Central memory CD8-positive, alpha-beta T cell (primary cell): ENCODE data around the gene PTPRM.
A peak's percentile ranks its signal among the peaks of the same experiment; 100 is the strongest.
"Not testable (repeated sequence)": the region's sequence is repeated elsewhere in the genome, so short reads cannot be mapped to it uniquely, and the experiment has no call there.

Experiments used
- ATAC-seq: fragments of 150-1000 bp; cut with Tn5 transposase; replicated peaks from 2 replicates; pipeline ENCODE4 v1.10.0; 2022; ENCODE audit warnings: mild to moderate bottlenecking, moderate FRiP score, moderate number of reproducible peaks; ENCODE audit not compliant: poor library complexity, severe bottlenecking; ENCODE audit errors: extremely low read depth
- DNase-seq, 2 donors: peaks; one replicate each; pipeline ENCODE4 v3.0.0; 2021; ENCODE audit warnings: low spot score in 2 of 2
- H3K27ac Mint-ChIP-seq: one replicate; pipeline ENCODE4 v1.8.0; 2022; ENCODE audit warnings: low read depth, mild to moderate bottlenecking, moderate library complexity, mixed read lengths
- H3K27me3 Mint-ChIP-seq: one replicate; pipeline ENCODE4 v1.8.0; 2022; ENCODE audit warnings: mixed read lengths
- H3K36me3 Mint-ChIP-seq: one replicate; pipeline ENCODE4 v1.8.0; 2022; ENCODE audit warnings: mild to moderate bottlenecking, moderate library complexity, mixed read lengths; ENCODE audit not compliant: insufficient read depth
- H3K4me1 Mint-ChIP-seq: one replicate; pipeline ENCODE4 v1.8.0; 2022; ENCODE audit warnings: mixed read lengths
- H3K4me3 Mint-ChIP-seq: one replicate; pipeline ENCODE4 v1.8.0; 2022; ENCODE audit warnings: mild to moderate bottlenecking, moderate library complexity, mixed read lengths
- H3K9me3 Mint-ChIP-seq: one replicate; pipeline ENCODE4 v1.8.0; 2022; ENCODE audit warnings: mixed read lengths

The PTPRM gene

DNA sequence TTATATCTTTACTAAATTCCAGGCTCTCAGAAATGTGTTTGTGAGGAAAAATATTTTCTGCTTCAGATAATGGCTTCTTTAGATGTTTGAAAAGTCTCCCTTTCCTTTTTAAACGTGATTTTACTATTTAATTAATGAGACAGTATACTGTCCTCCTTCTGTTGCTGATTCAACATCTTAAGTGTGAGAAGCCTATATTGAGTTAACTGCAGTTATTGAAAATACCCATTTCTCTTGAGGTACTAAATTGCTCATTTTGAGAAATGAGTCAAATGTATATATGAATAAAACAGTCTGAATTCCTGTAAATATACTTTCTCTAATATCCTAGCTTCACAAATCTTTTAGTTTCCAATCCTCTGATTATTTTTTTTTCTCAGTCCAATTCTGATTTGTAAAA is 470.2 kb downstream of the PTPRM start:
- Mint-ChIP-seq H3K27ac (peak overlapping the region; percentile 49), H3K9me3 (no peaks in the 10 kb centered on the region), H3K36me3 (no peaks in the 10 kb centered on the region), H3K4me1 (peaks cover 12% of the 10 kb centered on the region), H3K4me3 (no peak overlapping the region), H3K27me3 (no peaks in the 10 kb centered on the region)
- no peak for DNase-seq
- no peak for ATAC-seq

DNA sequence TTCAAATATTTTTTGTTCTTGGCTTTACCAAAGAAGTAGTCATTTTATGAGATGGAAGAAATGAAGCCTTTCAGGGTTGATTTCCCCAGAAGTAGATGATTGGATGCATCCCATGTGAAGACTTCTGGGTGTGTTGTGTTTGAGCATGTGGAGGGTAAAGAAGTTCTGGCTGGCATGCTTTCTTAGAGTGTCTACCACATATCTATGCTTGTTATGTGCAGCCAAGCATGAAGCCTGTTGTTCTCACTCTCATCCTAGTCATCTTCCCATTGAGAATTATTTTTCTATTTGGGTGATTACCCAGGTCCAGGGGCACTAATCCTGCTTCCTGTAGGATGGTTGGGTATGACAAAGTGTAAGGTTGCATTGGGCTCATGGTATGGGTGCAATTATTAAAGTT is 472.9 kb downstream of the PTPRM start:
- Mint-ChIP-seq H3K27me3 (no peaks in the 10 kb centered on the region), H3K27ac (no peak overlapping the region), H3K36me3 (no peaks in the 10 kb centered on the region), H3K4me3 (no peak overlapping the region), H3K9me3 (no peaks in the 10 kb centered on the region), H3K4me1 (peaks cover 6% of the 10 kb centered on the region)
- DNase-seq (no peak), ATAC-seq (no peak)

DNA sequence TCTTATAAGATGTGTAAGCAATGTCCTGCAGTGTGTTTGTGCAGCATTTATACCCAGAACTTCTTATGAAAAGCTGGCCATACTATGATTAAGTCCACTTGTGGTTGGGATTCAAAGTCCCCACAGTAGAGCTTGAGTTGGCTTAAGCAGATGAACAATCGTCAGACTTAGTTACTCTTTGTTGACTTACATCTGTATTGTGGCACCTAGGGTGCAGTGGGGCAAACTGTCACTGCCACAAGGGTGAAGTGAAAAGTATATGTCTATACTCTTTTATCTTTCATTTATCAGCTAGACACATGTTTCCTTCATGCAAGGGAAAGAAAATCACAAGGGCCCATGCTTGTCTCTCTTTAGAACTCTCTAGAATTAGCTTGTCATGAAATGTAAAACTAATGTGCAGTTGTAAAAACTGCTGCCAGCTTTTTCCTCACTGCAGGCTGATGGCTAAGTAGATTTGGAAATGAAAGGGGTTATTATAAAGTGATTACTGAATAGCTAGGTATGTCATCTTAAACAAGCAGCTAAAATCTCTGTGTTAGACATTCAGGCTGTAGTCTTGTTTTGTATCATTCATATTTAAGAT is 474.5 kb downstream of the PTPRM start:
- Mint-ChIP-seq H3K27me3 (no peaks in the 10 kb centered on the region), H3K4me1 (peaks cover 21% of the 10 kb centered on the region), H3K4me3 (no peak overlapping the region), H3K9me3 (no peaks in the 10 kb centered on the region), H3K36me3 (no peaks in the 10 kb centered on the region), H3K27ac (no peak overlapping the region)
- no peak for DNase-seq
- no peak for ATAC-seq

DNA sequence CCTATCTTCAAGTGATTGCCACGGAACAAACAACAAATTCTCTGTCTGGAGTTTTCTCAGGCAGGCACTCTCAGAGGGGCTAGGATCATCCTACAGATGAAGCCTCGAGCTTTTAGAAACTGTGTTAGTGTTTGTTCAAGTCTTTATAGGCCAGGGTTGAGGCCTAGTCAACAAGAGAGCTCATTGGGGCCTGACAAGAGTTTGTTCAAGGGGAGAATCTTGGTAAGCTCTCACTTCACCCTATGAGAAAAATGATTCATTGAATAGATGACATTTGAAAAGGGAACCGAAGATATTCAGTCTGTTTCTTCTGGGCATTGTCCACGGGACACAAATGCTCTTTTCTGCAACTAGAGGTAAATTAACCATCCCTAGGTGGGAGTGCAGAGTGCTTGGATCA is 476.9 kb downstream of the PTPRM start:
- no peak overlapping the region for H3K27ac Mint-ChIP-seq
- no peaks in the 10 kb centered on the region for H3K36me3 Mint-ChIP-seq
- peaks cover 22% of the 10 kb centered on the region for H3K4me1 Mint-ChIP-seq
- no peaks in the 10 kb centered on the region for H3K27me3 Mint-ChIP-seq
- ATAC-seq (no peak), DNase-seq (no peak)
- no peak overlapping the region for H3K4me3 Mint-ChIP-seq
- H3K9me3 Mint-ChIP-seq, result no peaks in the 10 kb centered on the region

- Mint-ChIP-seq H3K36me3 (no peaks in the 10 kb centered on the region), H3K27ac (peak overlapping the region; percentile 49), H3K27me3 (no peaks in the 10 kb centered on the region), H3K4me3 (no peak overlapping the region), H3K4me1 (peaks cover 18% of the 10 kb centered on the region), H3K9me3 (no peaks in the 10 kb centered on the region)
- ATAC-seq (no peak), DNase-seq (no peak)
Measured at GRCh38 chr18:8045160-8045883, 478.2 kb downstream of the PTPRM start.

- peak; percentile 69 for ATAC-seq
- Mint-ChIP-seq H3K9me3 (no peaks in the 10 kb centered on the region), H3K36me3 (no peaks in the 10 kb centered on the region), H3K4me1 (peaks cover 21% of the 10 kb centered on the region), H3K4me3 (no peak overlapping the region), H3K27me3 (no peaks in the 10 kb centered on the region), H3K27ac (peak overlapping the region; percentile 49)
- DNase-seq, result no peak
Measured at GRCh38 chr18:8045884-8046281, 478.8 kb downstream of the PTPRM start.

- no peak overlapping the region for H3K27ac Mint-ChIP-seq
- H3K27me3 Mint-ChIP-seq, result no peaks in the 10 kb centered on the region
- H3K4me3 Mint-ChIP-seq, result no peak overlapping the region
- H3K9me3 Mint-ChIP-seq, result no peaks in the 10 kb centered on the region
- ATAC-seq (no peak), DNase-seq (no peak)
- peaks cover 27% of the 10 kb centered on the region for H3K4me1 Mint-ChIP-seq
- no peaks in the 10 kb centered on the region for H3K36me3 Mint-ChIP-seq
Measured at GRCh38 chr18:8046441-8046840, 479.3 kb downstream of the PTPRM start.

GRCh38 chr18:8049147-8049546 is 482.0 kb downstream of the PTPRM start:
- Mint-ChIP-seq H3K4me1 (peaks cover 40% of the 10 kb centered on the region), H3K4me3 (no peak overlapping the region), H3K27ac (peak overlapping the region; percentile 27), H3K27me3 (no peaks in the 10 kb centered on the region), H3K36me3 (no peaks in the 10 kb centered on the region), H3K9me3 (no peaks in the 10 kb centered on the region)
- DNase-seq (no peak), ATAC-seq (no peak)

DNA sequence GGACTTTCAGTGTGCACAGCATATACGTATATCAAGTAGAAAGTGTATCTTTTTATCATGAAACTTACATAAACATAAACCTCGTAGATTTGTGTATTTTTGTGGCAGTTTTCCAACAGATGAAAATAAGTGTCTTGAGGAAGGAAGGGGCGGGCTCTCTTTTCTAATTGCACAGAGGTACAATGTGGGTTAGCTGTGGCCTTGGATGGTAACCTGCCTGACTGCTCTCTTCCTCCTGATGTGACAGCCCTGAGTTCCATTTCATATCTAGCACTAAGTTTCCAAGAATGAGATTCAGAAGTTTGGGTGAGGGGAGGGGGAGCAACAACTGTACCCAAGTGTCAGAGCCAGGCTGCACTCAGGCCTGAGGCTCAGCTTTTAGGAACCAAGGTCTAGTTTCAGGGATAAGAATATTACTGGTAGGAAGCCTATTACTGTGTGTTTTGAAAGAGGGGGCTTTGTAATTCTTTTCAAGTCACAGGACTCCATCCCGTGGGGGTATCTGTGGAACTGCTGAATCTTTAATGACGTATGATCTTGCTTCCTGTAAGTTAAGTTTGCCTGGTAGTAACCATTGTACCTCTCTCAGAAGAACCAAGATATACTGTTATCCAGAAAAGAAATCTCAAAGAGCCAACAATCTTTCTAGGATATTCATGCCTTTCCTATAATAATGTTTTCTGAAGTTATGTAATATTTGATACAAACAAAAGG is 483.7 kb downstream of the PTPRM start:
- H3K4me3 Mint-ChIP-seq, result no peak overlapping the region
- H3K27ac Mint-ChIP-seq, result peak overlapping the region; percentile 88
- H3K9me3 Mint-ChIP-seq, result no peaks in the 10 kb centered on the region
- no peak for DNase-seq
- H3K4me1 Mint-ChIP-seq, result peaks cover 39% of the 10 kb centered on the region
- ATAC-seq, result no peak
- no peaks in the 10 kb centered on the region for H3K36me3 Mint-ChIP-seq
- no peaks in the 10 kb centered on the region for H3K27me3 Mint-ChIP-seq

DNA sequence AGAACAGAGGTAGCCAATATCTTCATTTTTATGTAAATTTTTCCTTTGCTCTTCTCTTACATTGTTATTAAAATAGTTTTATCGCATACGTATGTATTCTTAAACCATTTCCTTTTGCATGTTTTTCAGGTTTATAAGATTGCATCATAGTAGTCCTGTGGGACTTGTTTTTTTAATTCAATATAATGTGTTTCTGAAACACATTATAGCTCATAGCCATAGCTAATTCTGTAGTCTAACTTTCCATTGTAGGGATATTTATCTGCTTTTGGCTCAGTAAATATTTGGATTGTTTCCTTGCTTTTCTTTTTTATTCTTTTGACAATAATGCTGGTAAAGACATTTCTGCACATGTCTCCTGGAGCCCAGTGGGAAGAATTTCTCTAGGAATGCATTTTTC is 484.3 kb downstream of the PTPRM start:
- ATAC-seq (no peak), DNase-seq (no peak)
- Mint-ChIP-seq H3K9me3 (no peaks in the 10 kb centered on the region), H3K4me3 (no peak overlapping the region), H3K27me3 (no peaks in the 10 kb centered on the region), H3K4me1 (peaks cover 32% of the 10 kb centered on the region), H3K27ac (peak overlapping the region; percentile 88), H3K36me3 (no peaks in the 10 kb centered on the region)

DNA sequence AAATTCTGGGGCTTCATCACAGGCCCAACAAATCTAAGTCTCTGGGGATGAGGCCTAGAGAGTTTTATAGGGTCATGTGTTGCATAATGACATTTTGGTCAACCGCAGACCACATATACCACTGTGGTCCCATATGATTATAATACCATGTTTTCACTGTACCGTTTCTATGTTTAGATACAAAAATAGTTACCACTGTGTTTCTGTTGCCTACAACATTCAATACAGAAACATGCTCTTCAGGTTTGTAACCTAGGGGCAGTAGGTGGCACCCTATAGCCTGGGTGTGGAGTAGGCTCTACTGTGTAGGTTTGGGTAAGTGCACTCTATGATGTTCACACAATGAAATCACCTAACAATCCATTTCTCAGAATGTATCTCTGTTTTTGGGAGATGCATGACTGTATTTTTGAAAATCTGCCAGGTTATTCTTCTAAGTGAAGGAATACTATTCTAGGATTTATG is 485.2 kb downstream of the PTPRM start:
- peak; percentile 89 for ATAC-seq
- H3K27ac Mint-ChIP-seq, result peak overlapping the region; percentile 88
- DNase-seq, result peak in 1 of 2 donors; percentile 12
- no peaks in the 10 kb centered on the region for H3K27me3 Mint-ChIP-seq
- no peaks in the 10 kb centered on the region for H3K36me3 Mint-ChIP-seq
- peaks cover 29% of the 10 kb centered on the region for H3K4me1 Mint-ChIP-seq
- no peak overlapping the region for H3K4me3 Mint-ChIP-seq
- no peaks in the 10 kb centered on the region for H3K9me3 Mint-ChIP-seq

DNA sequence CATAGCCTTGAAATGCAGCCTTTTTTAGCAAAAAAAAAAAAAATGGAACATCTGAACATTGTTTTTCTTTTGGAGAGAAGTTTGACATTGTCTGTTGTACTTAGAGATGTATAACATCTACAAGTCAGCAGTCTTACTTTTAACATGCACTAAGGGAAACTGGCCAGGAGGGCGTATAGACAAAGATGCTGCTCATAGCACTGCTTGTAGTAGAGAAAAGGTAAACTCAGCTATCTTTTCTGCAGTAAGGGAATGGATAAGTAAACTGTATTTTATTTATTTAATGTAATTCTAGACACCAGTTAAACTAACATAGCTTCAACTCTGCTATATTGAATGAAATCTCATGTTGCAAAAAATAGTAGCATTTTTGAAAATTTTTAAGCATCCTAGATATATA is 489.6 kb downstream of the PTPRM start:
- no peak for DNase-seq
- H3K9me3 Mint-ChIP-seq, result no peaks in the 10 kb centered on the region
- peaks cover 16% of the 10 kb centered on the region for H3K4me1 Mint-ChIP-seq
- H3K27me3 Mint-ChIP-seq, result no peaks in the 10 kb centered on the region
- no peak for ATAC-seq
- no peak overlapping the region for H3K27ac Mint-ChIP-seq
- no peaks in the 10 kb centered on the region for H3K36me3 Mint-ChIP-seq
- H3K4me3 Mint-ChIP-seq, result no peak overlapping the region

DNA sequence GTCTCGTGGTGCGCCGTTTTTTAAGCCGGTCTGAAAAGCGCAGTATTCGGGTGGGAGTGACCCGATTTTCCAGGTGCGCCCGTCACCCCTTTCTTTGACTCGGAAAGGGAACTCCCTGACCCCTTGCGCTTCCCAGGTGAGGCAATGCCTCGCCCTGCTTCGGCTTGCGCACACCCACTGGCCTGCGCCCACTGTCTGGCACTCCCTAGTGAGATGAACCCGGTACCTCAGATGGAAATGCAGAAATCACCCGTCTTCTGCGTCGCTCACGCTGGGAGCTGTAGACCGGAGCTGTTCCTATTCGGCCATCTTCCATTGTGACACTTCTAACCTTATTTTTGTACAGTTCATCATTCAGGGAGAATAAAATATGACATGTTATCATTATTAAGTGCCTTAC is 496.0 kb downstream of the PTPRM start:
- H3K27me3 Mint-ChIP-seq, H3K36me3 Mint-ChIP-seq, H3K4me1 Mint-ChIP-seq, DNase-seq, ATAC-seq, H3K9me3 Mint-ChIP-seq, H3K27ac Mint-ChIP-seq: not testable (repeated sequence)
- H3K4me3 Mint-ChIP-seq, result peak overlapping the region; percentile 32
